H1 (cell line): ENCODE results near the gene RNU11. TPM values are rescaled to one million over a fixed set of nuclear protein-coding genes. Genes with fewer than 3 reads are reported as not detected.

Experiments
- CTCF ChIA-PET: fragments of 300-600 bp; sonication (Branson Sonifier 250); formaldehyde crosslinking; loops from one replicate; lab custom pipeline; 2021; ENCODE audit not compliant: partially characterized antibody; lab: Charles Lee
- POLR2A ChIA-PET: fragments of 300-600 bp; sonication (Branson Sonifier 250); formaldehyde crosslinking; loops from one replicate; lab custom pipeline; 2021; ENCODE audit warnings: inconsistent platforms; ENCODE audit not compliant: partially characterized antibody; lab: Charles Lee
- DNase-seq, 2 experiments: peaks; one replicate each; pipeline versions ENCODE4 v3.0.0 to v3.0.0-alpha.2; 2010 to 2022; ENCODE audit warnings: low spot score in 2 of 2, low read depth in 1 of 2, mixed read lengths in 1 of 2
- FAIRE-seq: peaks from 2 replicates; lab custom pipeline; 2011; peaks lifted over from hg19 to GRCh38; lab: Jason Lieb, UNC
- H2AFZ ChIP-seq: 2 replicates; pipeline ENCODE4 v1.8.1; 2012; ENCODE audit warnings: low read length, inconsistent platforms
- H2AK5ac ChIP-seq: 2 replicates; pipeline ENCODE4 v1.6.1; 2013; ENCODE audit warnings: low read depth, low read length
- H2BK120ac ChIP-seq: replicated peaks from 2 replicates; pipeline ENCODE3; 2013; ENCODE audit warnings: low read depth, low read length, inconsistent platforms
- H2BK12ac ChIP-seq: 2 replicates; pipeline ENCODE4 v1.6.1; 2013; ENCODE audit warnings: low read depth, low read length
- H2BK15ac ChIP-seq: 2 replicates; pipeline ENCODE4 v1.6.1; 2013; ENCODE audit warnings: low read length
- H2BK20ac ChIP-seq: 2 replicates; pipeline ENCODE4 v1.6.1; 2013; ENCODE audit warnings: low read length
- H2BK5ac ChIP-seq: 2 replicates; pipeline ENCODE4 v1.6.1; 2013; ENCODE audit warnings: low read depth, low read length
- H3K14ac ChIP-seq: 2 replicates; pipeline ENCODE4 v1.6.1; 2013; ENCODE audit warnings: inconsistent platforms; ENCODE audit not compliant: insufficient read length
- H3K18ac ChIP-seq: 2 replicates; pipeline ENCODE4 v1.6.1; 2013; ENCODE audit warnings: low read length; ENCODE audit errors: extremely low read depth
- H3K23ac ChIP-seq: 2 replicates; pipeline ENCODE4 v1.6.1; 2013; ENCODE audit warnings: inconsistent platforms; ENCODE audit not compliant: insufficient read length
- H3K23me2 ChIP-seq: 2 replicates; pipeline ENCODE4 v1.6.1; 2013; ENCODE audit warnings: low read depth, low read length
- H3K27ac ChIP-seq: 2 replicates; pipeline ENCODE4 v1.6.1; 2011; ENCODE audit warnings: low read depth, low read length, inconsistent platforms
- H3K27me3 ChIP-seq, 4 experiments: replicated peaks in 1 of 4; 1 replicate in 1 of 4; 2 replicates in 3 of 4; pipeline versions ENCODE4 v1.6.1 to v1.8.1; 2011 to 2013; ENCODE audit warnings: low read length in 3 of 4, mild to moderate bottlenecking in 3 of 4, inconsistent platforms in 2 of 4, mixed read lengths in 2 of 4, moderate library complexity in 1 of 4; ENCODE audit not compliant: control insufficient read depth in 3 of 4, insufficient read depth in 3 of 4; ENCODE audit errors: extremely low read depth in 1 of 4
- H3K36me3 ChIP-seq, 4 experiments: 2 replicates each; pipeline versions ENCODE4 v1.6.1 to v1.8.1; 2011 to 2013; ENCODE audit warnings: mild to moderate bottlenecking in 4 of 4, low read length in 3 of 4, moderate library complexity in 2 of 4, control low read depth in 1 of 4, inconsistent platforms in 1 of 4; ENCODE audit not compliant: insufficient read depth in 4 of 4, control insufficient read depth in 2 of 4
- H3K4ac ChIP-seq: replicated peaks from 2 replicates; pipeline ENCODE3; 2013; ENCODE audit warnings: low read length, low read depth, mixed read lengths, inconsistent platforms; ENCODE audit not compliant: insufficient read length
- H3K4me1 ChIP-seq, 4 experiments: replicated peaks in 1 of 4; 1 replicate in 1 of 4; 2 replicates in 3 of 4; pipeline versions ENCODE4 v1.6.1 to v1.8.1; 2011 to 2013; ENCODE audit warnings: low read length in 3 of 4, inconsistent platforms in 2 of 4, mixed read lengths in 1 of 4; ENCODE audit not compliant: insufficient read depth in 4 of 4, control insufficient read depth in 3 of 4
- H3K4me2 ChIP-seq, 2 experiments: 2 replicates each; pipeline versions ENCODE4 v1.6.1 to v1.8.1; 2011 to 2013; ENCODE audit warnings: low read depth in 2 of 2, low read length in 2 of 2, control low read depth in 1 of 2, inconsistent platforms in 1 of 2, mild to moderate bottlenecking in 1 of 2; ENCODE audit not compliant: insufficient read depth in 1 of 2
- H3K4me3 ChIP-seq, 4 experiments: fragments of 200-600, 300-600 bp in 1 of 4; sonication (generic), shearing (Covaris generic), sonication (Bioruptor Twin) in 1 of 4; 2 replicates each; pipeline versions ENCODE4 v1.5.1 to v1.8.1; 2011 to 2016; ENCODE audit warnings: low read length in 4 of 4, low read depth in 3 of 4, control low read depth in 2 of 4, inconsistent platforms in 2 of 4, mild to moderate bottlenecking in 2 of 4, mixed read lengths in 1 of 4, moderate library complexity in 1 of 4; ENCODE audit not compliant: insufficient read depth in 2 of 4; ENCODE audit errors: extremely low read depth in 1 of 4
- H3K56ac ChIP-seq: replicated peaks from 2 replicates; pipeline ENCODE3; 2013; ENCODE audit warnings: low read depth, mild to moderate bottlenecking, mixed read lengths, low read length, inconsistent platforms; ENCODE audit not compliant: insufficient read length
- H3K79me1 ChIP-seq: 2 replicates; pipeline ENCODE4 v1.6.1; 2013; ENCODE audit warnings: low read depth, low read length, control low read depth
- H3K79me2 ChIP-seq, 2 experiments: 2 replicates each; pipeline versions ENCODE4 v1.6.1 to v1.8.1; 2012 to 2013; ENCODE audit warnings: low read length in 2 of 2, mild to moderate bottlenecking in 2 of 2, inconsistent platforms in 1 of 2; ENCODE audit not compliant: insufficient read depth in 2 of 2, control insufficient read depth in 1 of 2
- H3K9ac ChIP-seq, 4 experiments: replicated peaks in 1 of 4; 1 replicate in 1 of 4; 2 replicates in 3 of 4; pipeline versions ENCODE4 v1.6.1 to v1.8.1; 2011 to 2013; ENCODE audit warnings: low read depth in 3 of 4, low read length in 3 of 4, control low read depth in 2 of 4, mild to moderate bottlenecking in 2 of 4, moderate library complexity in 2 of 4, inconsistent platforms in 1 of 4; ENCODE audit errors: extremely low read depth in 1 of 4
- H3K9me3 ChIP-seq, 2 experiments: 2 replicates each; pipeline versions ENCODE4 v1.6.1 to v1.8.1; 2012 to 2013; ENCODE audit warnings: mild to moderate bottlenecking in 2 of 2, moderate library complexity in 2 of 2, control low read depth in 1 of 2, inconsistent platforms in 1 of 2, low read depth in 1 of 2, low read length in 1 of 2, mixed read lengths in 1 of 2; ENCODE audit not compliant: insufficient read depth in 2 of 2
- H4K20me1 ChIP-seq, 2 experiments: replicated peaks in 1 of 2; 2 replicates each; pipeline versions ENCODE3 to v1.8.1; 2011 to 2013; ENCODE audit warnings: inconsistent platforms in 2 of 2, low read length in 2 of 2, mild to moderate bottlenecking in 1 of 2; ENCODE audit not compliant: insufficient read depth in 2 of 2, control insufficient read depth in 1 of 2
- H4K5ac ChIP-seq: 2 replicates; pipeline ENCODE4 v1.6.1; 2013; ENCODE audit warnings: low read length, low read depth, mixed read lengths, inconsistent platforms; ENCODE audit not compliant: insufficient read length
- H4K8ac ChIP-seq: 2 replicates; pipeline ENCODE4 v1.8.0; 2013; ENCODE audit warnings: mild to moderate bottlenecking, moderate library complexity, low read length, inconsistent platforms; ENCODE audit not compliant: insufficient read depth; ENCODE audit errors: extremely low read depth
- H4K91ac ChIP-seq: replicated peaks from 2 replicates; pipeline ENCODE3; 2013; ENCODE audit warnings: low read length, mixed read lengths, inconsistent platforms; ENCODE audit not compliant: insufficient read length
- BACH1 ChIP-seq: IDR thresholded peaks from 2 replicates; pipeline ENCODE4 v1.6.1; 2012; ENCODE audit warnings: low read length, improper control_type of control experiment
- EP300 ChIP-seq, 2 experiments: IDR thresholded peaks; 1 replicate in 1 of 2; 2 replicates in 1 of 2; pipeline ENCODE4 v1.6.1; 2011 to 2012; ENCODE audit warnings: low read depth in 2 of 2, low read length in 2 of 2, mild to moderate bottlenecking in 2 of 2, borderline replicate concordance in 1 of 2, inconsistent platforms in 1 of 2, moderate library complexity in 1 of 2
- GTF2F1 ChIP-seq: IDR thresholded peaks from 2 replicates; pipeline ENCODE4 v1.6.1; 2012; ENCODE audit warnings: low read depth, low read length, improper control_type of control experiment, borderline replicate concordance
- JUN ChIP-seq: IDR thresholded peaks from 2 replicates; pipeline ENCODE4 v1.6.1; 2011; ENCODE audit warnings: low read depth, mild to moderate bottlenecking, improper control_type of control experiment, low read length
- RAD21 ChIP-seq, 2 experiments: IDR thresholded peaks in 1 of 2; conservative IDR thresholded peaks in 1 of 2; 2 replicates each; pipeline ENCODE4 v1.6.1; 2011; ENCODE audit warnings: low read depth in 2 of 2, low read length in 2 of 2, improper control_type of control experiment in 1 of 2, inconsistent platforms in 1 of 2, mild to moderate bottlenecking in 1 of 2, moderate library complexity in 1 of 2
- RBBP5 ChIP-seq: IDR thresholded peaks from 2 replicates; pipeline ENCODE4 v1.7.1; 2012; ENCODE audit warnings: low read depth, mild to moderate bottlenecking, inconsistent platforms, low read length, moderate library complexity, borderline replicate concordance
- RNF2 ChIP-seq: fragments of 200-900, 300-1000 bp; sonication (generic); IDR thresholded peaks from 2 replicates; pipeline ENCODE4 v1.7.1; 2016; ENCODE audit warnings: borderline replicate concordance, low read depth, mild to moderate bottlenecking, antibody characterized with exemption, low read length; ENCODE audit not compliant: poor library complexity, severe bottlenecking; ENCODE audit errors: missing control alignments
- SIRT6 ChIP-seq: IDR thresholded peaks from one replicate; pipeline ENCODE4 v1.7.1; 2012; ENCODE audit warnings: low read length, inconsistent platforms
- TAF7 ChIP-seq: optimal IDR thresholded peaks from 2 replicates; pipeline ENCODE3; 2011; ENCODE audit warnings: low read depth, mild to moderate bottlenecking, inconsistent platforms, low read length, moderate library complexity, borderline replicate concordance
- TBP ChIP-seq: IDR thresholded peaks from 2 replicates; pipeline ENCODE4 v1.6.1; 2011; ENCODE audit warnings: low read depth, low read length, improper control_type of control experiment
- WGBS, 2 experiments: shearing (Covaris generic) in 1 of 2; methylation state at CpG; one replicate each; pipeline versions ENCODE4 v1.1.6 to v1.1.7; 2013 to 2015; ENCODE audit warnings: low lambda C conversion rate in 2 of 2, mixed read lengths in 2 of 2, inconsistent platforms in 1 of 2, low coverage in 1 of 2, missing lambda C conversion rate in 1 of 2; ENCODE audit not compliant: insufficient replicate concordance in 2 of 2, insufficient coverage in 1 of 2, insufficient read length in 1 of 2; ENCODE audit errors: extremely low coverage in 1 of 2, missing lambda C conversion rate in 1 of 2; 5-methylcytosine and 5-hydroxymethylcytosine counted together
- polyA plus RNA-seq, 7 experiments: library from polyadenylated mRNA; depleted of rRNA in 3 of 7; stranded (reverse) in 5 of 7; unstranded in 2 of 7; fragments of >200 nt in 5 of 7; fragments of 200-250 nt in 2 of 7; gene quantifications; 1 replicate in 5 of 7; 2 replicates in 1 of 7; 4 replicates in 1 of 7; pipeline versions ENCODE4 v1.2.1 to v1.2.3, GENCODE V29; 2011 to 2013; ENCODE audit warnings: missing spikeins in 2 of 7, mixed read lengths in 2 of 7
- total RNA-seq: library from RNA; stranded (reverse); fragmentation: NEBNext Ultra II Directional; extraction: Animal tissue kit (Norgen Biotek cat#: 25700); gene quantifications from 2 replicates; pipeline ENCODE4 v1.2.1, GENCODE V29; 2021
- TF ChIP-seq, protein P1 (sequence below): IDR thresholded peaks from 2 replicates; pipeline ENCODE4 v1.6.1; 2012; ENCODE audit warnings: inconsistent platforms
- TF ChIP-seq, protein P2 (sequence below): IDR thresholded peaks from 2 replicates; pipeline ENCODE4 v1.6.1; 2011; ENCODE audit warnings: low read length, improper control_type of control experiment

Gene RNU11
- total and polyA plus RNA-seq, 2 of the 8 experiments (the other 6 are each of a cell fraction or from before 2014, with no cell fraction given) = not detected

DNA sequence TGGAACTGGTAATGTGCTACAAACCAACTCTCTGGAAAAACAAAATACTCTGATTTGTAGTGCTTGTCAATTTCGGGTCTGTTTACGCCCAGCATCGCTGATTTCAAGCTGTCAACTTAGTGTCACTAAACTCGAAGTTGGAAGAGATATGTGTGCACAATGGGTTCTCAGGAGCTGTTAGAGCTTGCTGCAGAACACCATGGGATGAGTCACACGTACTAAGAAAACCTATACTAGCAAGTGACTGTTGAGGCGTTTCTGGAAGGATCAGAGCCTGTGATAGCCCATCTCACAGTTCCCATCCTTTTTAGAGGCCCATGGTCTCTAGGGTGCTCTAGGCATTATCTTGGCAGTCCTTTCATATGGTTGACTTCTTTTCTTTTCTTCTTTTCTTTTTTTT, 34.4 kb downstream of the RNU11 start:
- no peaks in the 10 kb centered on the region for H3K27me3 ChIP-seq
- POLR2A ChIA-PET = interaction anchor here (1.5 kb wide), 1 partner anchor 101 kb away, joined by 3 read pairs; no protein-coding TSS in a partner anchor
- H3K27ac ChIP-seq = no peak overlapping the region
- 94% methylated on average over 6 of the region's 6 CpGs; no CpG with 5 or more reads in 1 of the 2 experiments for WGBS, 2 experiments
- H2BK20ac ChIP-seq = no peak overlapping the region
- no peak overlapping the region for H2AFZ ChIP-seq
- peaks cover 0 to 3% of the 10 kb centered on the region in 2 experiments for H4K20me1 ChIP-seq
- no peak overlapping the region for H3K14ac ChIP-seq
- H3K4me3 ChIP-seq = no peak overlapping the region
- H4K5ac ChIP-seq = no peak overlapping the region
- no peaks in the 10 kb centered on the region for H3K9me3 ChIP-seq
- FAIRE-seq (no peak), DNase-seq (no peak)
- no peak overlapping the region for H4K91ac ChIP-seq
- H4K8ac ChIP-seq = no peak overlapping the region
- H2BK12ac ChIP-seq = no peak overlapping the region
- no peak overlapping the region for H3K9ac ChIP-seq
- no peak for TF ChIP-seq SIRT6
- no peak for TF ChIP-seq TAF7
- TF ChIP-seq TBP = no peak
- TF ChIP-seq GTF2F1 = no peak
- TF ChIP-seq RAD21 (IDR thresholded peaks at IDR 0.05 in 1 of 2, conservative IDR thresholded peaks at IDR 0.05 in 1 of 2; ENCODE audit: low read depth in 2 of 2, low read length in 2 of 2) = no peak
- no peak for TF ChIP-seq RBBP5
- TF ChIP-seq, protein P1, sequence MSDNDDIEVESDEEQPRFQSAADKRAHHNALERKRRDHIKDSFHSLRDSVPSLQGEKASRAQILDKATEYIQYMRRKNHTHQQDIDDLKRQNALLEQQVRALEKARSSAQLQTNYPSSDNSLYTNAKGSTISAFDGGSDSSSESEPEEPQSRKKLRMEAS = no peak
- no peak for TF ChIP-seq RNF2
- TF ChIP-seq BACH1 = no peak
- TF ChIP-seq, protein P2, sequence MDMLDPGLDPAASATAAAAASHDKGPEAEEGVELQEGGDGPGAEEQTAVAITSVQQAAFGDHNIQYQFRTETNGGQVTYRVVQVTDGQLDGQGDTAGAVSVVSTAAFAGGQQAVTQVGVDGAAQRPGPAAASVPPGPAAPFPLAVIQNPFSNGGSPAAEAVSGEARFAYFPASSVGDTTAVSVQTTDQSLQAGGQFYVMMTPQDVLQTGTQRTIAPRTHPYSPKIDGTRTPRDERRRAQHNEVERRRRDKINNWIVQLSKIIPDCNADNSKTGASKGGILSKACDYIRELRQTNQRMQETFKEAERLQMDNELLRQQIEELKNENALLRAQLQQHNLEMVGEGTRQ = no peak
- no peak for TF ChIP-seq JUN
- TF ChIP-seq EP300 (IDR thresholded peaks at IDR 0.05; ENCODE audit: borderline replicate concordance in 1 of 2, low read depth in 2 of 2, low read length in 2 of 2) = no peak
- H3K79me1 ChIP-seq = no peaks in the 10 kb centered on the region; the same call in 1 of the 2 replicates
- CTCF ChIA-PET = interaction anchor here (0.5 to 1.8 kb wide), 4 partner anchors 11 to 193 kb away, joined by 3 to 4 read pairs (median 3); no protein-coding TSS in a partner anchor
- H2BK120ac ChIP-seq = no peak overlapping the region
- peaks cover 2 to 5% (median 3%) of the 10 kb centered on the region in 4 experiments; a peak in 5 of 8 replicates for H3K36me3 ChIP-seq
- H3K4me1 ChIP-seq = no peaks in the 10 kb centered on the region
- H3K79me2 ChIP-seq = no peaks in the 10 kb centered on the region
- no peak overlapping the region for H2BK15ac ChIP-seq
- H3K4me2 ChIP-seq = no peak overlapping the region
- no peak overlapping the region for H2AK5ac ChIP-seq
- no peaks in the 10 kb centered on the region for H3K23me2 ChIP-seq
- no peak overlapping the region for H3K56ac ChIP-seq
- no peak overlapping the region for H3K4ac ChIP-seq
- H3K18ac ChIP-seq = no peak overlapping the region
- no peak overlapping the region for H3K23ac ChIP-seq
- H2BK5ac ChIP-seq = no peak overlapping the region
